BLaER1 treated with 17β-estradiol and CSF1 and Interleukin-3, amounts not matched to agents 10 nM and 100 nM (cell line): ENCODE data around the gene ZBTB34.

Experiments
- H3K27ac ChIP-seq, 11 experiments: shearing (Covaris generic); formaldehyde crosslinking; 2 replicates each; pipeline ENCODE4 v1.8.1; 2022
- H3K27me3 ChIP-seq, 11 experiments: shearing (Covaris generic); formaldehyde crosslinking; 2 replicates each; pipeline ENCODE4 v1.8.1; 2022
- H3K36me3 ChIP-seq, 11 experiments: shearing (Covaris generic); formaldehyde crosslinking; 2 replicates each; pipeline ENCODE4 v1.8.1; 2022
- H3K4me1 ChIP-seq, 10 experiments: shearing (Covaris generic); formaldehyde crosslinking; 2 replicates each; pipeline ENCODE4 v1.8.1; 2022
- H3K4me2 ChIP-seq, 11 experiments: shearing (Covaris generic); formaldehyde crosslinking; 2 replicates each; pipeline ENCODE4 v1.8.1; 2022
- H3K4me3 ChIP-seq, 10 experiments: shearing (Covaris generic); formaldehyde crosslinking; 2 replicates each; pipeline ENCODE4 v1.8.1; 2022
- H3K9ac ChIP-seq, 11 experiments: shearing (Covaris generic); formaldehyde crosslinking; 2 replicates each; pipeline ENCODE4 v1.8.1; 2022
- H3K9me3 ChIP-seq, 11 experiments: shearing (Covaris generic); formaldehyde crosslinking; replicated peaks in 1 of 11; 2 replicates each; pipeline ENCODE4 v1.8.1; 2022
- H4K20me1 ChIP-seq, 11 experiments: shearing (Covaris generic); formaldehyde crosslinking; 2 replicates each; pipeline ENCODE4 v1.8.1; 2022
- Cebpa-rat ChIP-seq, 11 experiments: shearing (Covaris generic); IDR thresholded peaks; 2 replicates each; pipeline ENCODE4 v1.8.1; 2022

ZBTB34 gene

DNA sequence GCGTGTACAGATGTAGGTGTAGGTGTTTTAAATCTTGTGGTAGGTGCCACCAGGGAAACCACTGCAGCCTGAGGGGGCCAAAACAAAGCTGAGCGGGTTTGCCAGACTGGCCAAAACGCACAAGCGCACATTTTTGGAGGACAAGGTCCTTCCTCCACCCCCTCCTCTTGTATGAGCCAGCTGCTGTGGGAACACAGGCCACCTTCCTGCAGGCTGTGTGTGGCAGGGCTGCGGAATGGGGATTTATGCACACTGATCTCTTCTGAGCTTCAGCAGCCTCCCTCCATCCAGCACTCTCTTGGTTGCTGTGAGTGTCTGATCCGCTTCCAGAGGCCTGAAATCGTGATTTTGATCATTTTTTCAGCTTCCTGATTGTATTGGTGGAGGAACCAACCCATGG, 33.2 kb upstream of the ZBTB34 start:
- H3K27ac ChIP-seq = no peak overlapping the region
- no peak overlapping the region for H3K4me3 ChIP-seq
- peaks cover 25 to 97% (median 56%) of the 10 kb centered on the region in 11 experiments for H3K36me3 ChIP-seq
- no peaks in the 10 kb centered on the region for H3K27me3 ChIP-seq
- TF ChIP-seq Cebpa-rat (IDR thresholded peaks at IDR 0.05) = no peak
- H3K9ac ChIP-seq = no peak overlapping the region
- H3K4me1 ChIP-seq = peaks cover 0 to 19% (median 12%) of the 10 kb centered on the region in 10 experiments; a peak in 12 of 20 replicates
- peaks cover 5 to 100% (median 60%) of the 10 kb centered on the region in 11 experiments; a peak in 18 of 22 replicates for H4K20me1 ChIP-seq
- H3K4me2 ChIP-seq = no peak overlapping the region
- H3K9me3 ChIP-seq = no peaks in the 10 kb centered on the region

GRCh38 chr9:126829035-126829434, 31.4 kb upstream of the ZBTB34 start:
- H3K4me1 ChIP-seq = peaks cover 0 to 12% (median 8%) of the 10 kb centered on the region in 10 experiments; a peak in 11 of 20 replicates
- H3K4me2 ChIP-seq = no peak overlapping the region
- H3K9me3 ChIP-seq = no peaks in the 10 kb centered on the region
- no peak for TF ChIP-seq Cebpa-rat (IDR thresholded peaks at IDR 0.05)
- peaks cover 0 to 100% (median 65%) of the 10 kb centered on the region in 11 experiments; a peak in 18 of 22 replicates for H4K20me1 ChIP-seq
- no peak overlapping the region for H3K4me3 ChIP-seq
- no peaks in the 10 kb centered on the region for H3K27me3 ChIP-seq
- H3K9ac ChIP-seq = no peak overlapping the region
- H3K36me3 ChIP-seq = peaks cover 40 to 97% (median 62%) of the 10 kb centered on the region in 11 experiments
- no peak overlapping the region for H3K27ac ChIP-seq

DNA sequence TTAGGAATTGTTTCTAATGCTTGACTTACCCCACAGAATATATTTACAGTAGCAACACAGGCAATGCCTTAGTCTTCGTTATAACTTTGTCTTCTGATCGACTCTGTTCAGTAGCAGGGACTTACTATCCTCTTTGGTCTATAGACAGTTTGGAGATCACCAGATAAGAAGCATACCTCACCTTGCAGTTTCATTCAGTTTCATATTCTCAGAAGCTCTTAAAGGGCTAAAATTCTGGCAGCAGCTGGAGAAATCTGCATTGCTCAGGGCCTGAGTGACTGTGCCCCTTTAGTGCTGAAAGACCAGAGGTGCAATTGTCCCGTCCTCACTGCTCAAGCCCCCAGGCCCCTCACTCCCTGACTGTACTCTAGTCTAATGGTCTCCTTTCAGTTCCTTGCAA, 29.6 kb upstream of the ZBTB34 start:
- Histone ChIP-seq H3K36me3 (peaks cover 49 to 96% (median 64%) of the 10 kb centered on the region in 11 experiments), H3K9ac (no peak overlapping the region), H3K4me2 (no peak overlapping the region), H3K9me3 (no peaks in the 10 kb centered on the region), H3K4me1 (peaks cover 3 to 13% (median 8%) of the 10 kb centered on the region in 10 experiments; a peak in 19 of 20 replicates), H3K27ac (no peak overlapping the region), H3K4me3 (no peak overlapping the region), H3K27me3 (no peaks in the 10 kb centered on the region), H4K20me1 (peaks cover 10 to 100% (median 63%) of the 10 kb centered on the region in 11 experiments; a peak in 18 of 22 replicates)
- TF ChIP-seq Cebpa-rat (IDR thresholded peaks at IDR 0.05) = no peak

GRCh38 chr9:126832440-126832839, 28.0 kb upstream of the ZBTB34 start:
- no peak overlapping the region for H3K4me2 ChIP-seq
- TF ChIP-seq Cebpa-rat (IDR thresholded peaks at IDR 0.05) = no peak
- H4K20me1 ChIP-seq = peaks cover 18 to 100% (median 73%) of the 10 kb centered on the region in 11 experiments; a peak in 19 of 22 replicates
- no peak overlapping the region for H3K27ac ChIP-seq
- H3K27me3 ChIP-seq = no peaks in the 10 kb centered on the region
- H3K4me3 ChIP-seq = no peak overlapping the region
- no peak overlapping the region for H3K9ac ChIP-seq
- H3K4me1 ChIP-seq = peaks cover 9 to 21% (median 15%) of the 10 kb centered on the region in 10 experiments; a peak in 19 of 20 replicates
- H3K36me3 ChIP-seq = peaks cover 48 to 96% (median 65%) of the 10 kb centered on the region in 11 experiments
- H3K9me3 ChIP-seq = no peaks in the 10 kb centered on the region

GRCh38 chr9:126833020-126833419, 27.4 kb upstream of the ZBTB34 start:
- H3K4me2 ChIP-seq = no peak overlapping the region
- H3K9me3 ChIP-seq = no peaks in the 10 kb centered on the region
- H3K27ac ChIP-seq = no peak overlapping the region
- H3K36me3 ChIP-seq = peaks cover 46 to 94% (median 65%) of the 10 kb centered on the region in 11 experiments
- no peak for TF ChIP-seq Cebpa-rat (IDR thresholded peaks at IDR 0.05)
- H3K27me3 ChIP-seq = no peaks in the 10 kb centered on the region
- H3K4me1 ChIP-seq = peaks cover 9 to 21% (median 16%) of the 10 kb centered on the region in 10 experiments; a peak in 19 of 20 replicates
- H3K4me3 ChIP-seq = no peak overlapping the region
- no peak overlapping the region for H3K9ac ChIP-seq
- H4K20me1 ChIP-seq = peaks cover 19 to 100% (median 74%) of the 10 kb centered on the region in 11 experiments; a peak in 19 of 22 replicates

DNA sequence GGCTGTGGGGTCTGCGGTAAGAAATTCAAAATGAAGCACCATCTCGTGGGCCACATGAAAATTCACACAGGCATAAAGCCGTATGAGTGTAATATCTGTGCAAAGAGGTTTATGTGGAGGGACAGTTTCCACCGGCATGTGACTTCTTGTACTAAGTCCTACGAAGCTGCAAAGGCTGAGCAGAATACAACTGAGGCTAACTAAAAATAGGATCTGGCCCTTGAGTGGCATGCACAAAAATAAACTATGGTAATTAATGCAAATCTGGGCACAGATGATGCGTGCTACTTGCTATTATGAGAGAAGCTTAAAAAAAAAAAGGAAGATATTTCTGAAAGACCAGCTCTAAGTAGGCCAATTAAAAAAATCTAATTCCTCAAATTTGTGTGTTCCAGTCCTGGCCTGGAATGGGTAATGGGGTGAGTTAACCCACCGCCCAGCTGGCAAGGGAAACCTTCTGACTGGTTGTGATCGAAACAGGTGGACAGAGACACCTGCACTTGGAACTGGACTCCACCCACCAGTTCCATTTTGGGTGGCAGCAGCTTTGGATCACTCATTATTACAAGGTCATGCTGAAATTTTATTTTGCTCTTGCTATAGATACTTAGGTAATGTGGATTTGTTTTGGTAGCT, 26.6 kb upstream of the ZBTB34 start:
- Histone ChIP-seq H3K9ac (no peak overlapping the region), H3K36me3 (peaks cover 53 to 96% (median 71%) of the 10 kb centered on the region in 11 experiments), H3K27ac (no peak overlapping the region), H3K4me2 (no peak overlapping the region), H4K20me1 (peaks cover 24 to 100% (median 82%) of the 10 kb centered on the region in 11 experiments; a peak in 20 of 22 replicates), H3K4me3 (no peak overlapping the region), H3K4me1 (peaks cover 9 to 21% (median 18%) of the 10 kb centered on the region in 10 experiments; a peak in 19 of 20 replicates), H3K27me3 (no peaks in the 10 kb centered on the region), H3K9me3 (no peaks in the 10 kb centered on the region)
- TF ChIP-seq Cebpa-rat (IDR thresholded peaks at IDR 0.05) = no peak

GRCh38 chr9:126834672-126835071, 25.8 kb upstream of the ZBTB34 start:
- H3K9me3 ChIP-seq = no peaks in the 10 kb centered on the region
- no peak overlapping the region for H3K4me2 ChIP-seq
- H3K9ac ChIP-seq = no peak overlapping the region
- no peak overlapping the region for H3K4me3 ChIP-seq
- H3K36me3 ChIP-seq = peaks cover 55 to 96% (median 79%) of the 10 kb centered on the region in 11 experiments
- H3K4me1 ChIP-seq = peaks cover 9 to 27% (median 19%) of the 10 kb centered on the region in 10 experiments; a peak in 19 of 20 replicates
- H4K20me1 ChIP-seq = peaks cover 26 to 99% (median 81%) of the 10 kb centered on the region in 11 experiments; a peak in 20 of 22 replicates
- no peak overlapping the region for H3K27ac ChIP-seq
- no peak for TF ChIP-seq Cebpa-rat (IDR thresholded peaks at IDR 0.05)
- H3K27me3 ChIP-seq = no peaks in the 10 kb centered on the region

DNA sequence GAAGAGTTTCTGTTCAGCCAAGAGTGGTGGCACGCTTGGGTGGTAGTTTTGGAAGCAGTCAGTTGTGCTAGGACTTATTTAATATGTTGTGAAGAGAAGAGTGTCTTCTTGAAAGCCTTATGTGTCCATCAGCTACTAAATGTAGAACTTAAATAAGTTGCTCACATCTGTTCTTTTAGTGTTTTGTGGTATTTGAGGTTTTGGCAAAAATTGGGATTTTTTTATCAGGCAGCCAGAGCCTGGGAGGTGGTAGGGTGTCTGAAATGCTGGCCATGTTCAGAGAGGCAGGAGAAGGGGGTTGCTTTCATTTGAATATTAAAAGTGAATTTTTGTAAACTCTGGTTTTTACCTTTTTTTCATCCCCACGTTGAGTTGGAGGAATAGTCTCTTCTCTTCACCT, 24.2 kb upstream of the ZBTB34 start:
- Histone ChIP-seq H3K4me3 (no peak overlapping the region), H3K9ac (no peak overlapping the region), H3K27me3 (no peaks in the 10 kb centered on the region), H3K36me3 (peaks cover 50 to 81% (median 67%) of the 10 kb centered on the region in 11 experiments), H3K27ac (no peak overlapping the region), H4K20me1 (peaks cover 26 to 88% (median 68%) of the 10 kb centered on the region in 11 experiments; a peak in 20 of 22 replicates), H3K4me2 (peak overlapping the region in 10 of 11 experiments; percentile 34 to 65 (median 50); a peak in 20 of 22 replicates), H3K9me3 (no peaks in the 10 kb centered on the region), H3K4me1 (peaks cover 9 to 27% (median 19%) of the 10 kb centered on the region in 10 experiments; a peak in 19 of 20 replicates)
- TF ChIP-seq Cebpa-rat (IDR thresholded peaks at IDR 0.05) = no peak

- no peak overlapping the region for H3K27ac ChIP-seq
- TF ChIP-seq Cebpa-rat (IDR thresholded peaks at IDR 0.05) = no peak
- H4K20me1 ChIP-seq = peaks cover 26 to 78% (median 60%) of the 10 kb centered on the region in 11 experiments; a peak in 20 of 22 replicates
- H3K36me3 ChIP-seq = peaks cover 33 to 61% (median 48%) of the 10 kb centered on the region in 11 experiments
- 0 out of 22 replicates have a peak overlapping the region, but pooled peaks of 1 of the 11 experiments have one; percentile 21 for H3K4me2 ChIP-seq
- H3K9me3 ChIP-seq = no peaks in the 10 kb centered on the region
- H3K4me3 ChIP-seq = no peak overlapping the region
- H3K27me3 ChIP-seq = no peaks in the 10 kb centered on the region
- H3K9ac ChIP-seq = no peak overlapping the region
- peaks cover 9 to 30% (median 21%) of the 10 kb centered on the region in 10 experiments for H3K4me1 ChIP-seq
These were observed 22.2 kb upstream of the ZBTB34 start for GRCh38 chr9:126838055-126838811.
